SK-MEL-5 (cell line): ENCODE data around the gene SNX32. TPM values are rescaled to one million over a fixed set of nuclear protein-coding genes. Genes with fewer than 3 reads are reported as not detected.

Experiments used
- DNase-seq: peaks from one replicate; pipeline ENCODE4 v3.0.0-alpha.2; 2016; ENCODE audit warnings: low read depth, low spot score
- in situ Hi-C: cut with HindIII; loops from 2 replicates; pipeline ENCODE4 v1.10.0; 2016; ENCODE audit warnings: low sequenced_read_pairs, high pct_unique_total_duplicates, low pct_unique_long_range_greater_than_20kb
- polyA plus RNA-seq, 2 experiments: library from polyadenylated mRNA; depleted of rRNA; stranded (reverse); fragments of >200 nt; gene quantifications; 2 replicates each; pipeline ENCODE4 v1.2.3, GENCODE V29; 2015
- total RNA-seq: library from RNA; depleted of rRNA; stranded (reverse); fragments of >200 nt; shearing (Covaris generic); gene quantifications from 2 replicates; pipeline ENCODE4 v1.2.3, GENCODE V29; 2014; rRNA removed

Gene SNX32
- total RNA-seq, result 0.08 and 0.18 TPM in 2 replicates
- 0.10 and 0.18 TPM in 2 replicates for polyA plus RNA-seq (2015; cell fraction: cytosol; rRNA removed)
- polyA plus RNA-seq (2015; cell fraction: nucleus; rRNA removed), result 2.5 and 2.7 TPM in 2 replicates

- DNase-seq, result peak; percentile 86
- in situ Hi-C loops, result no loop called here
Observed at GRCh38 chr11:65833297-65834030, at the start of gene SNX32. Gene SNX32, plus strand, starts transcription at chr11:65833963. Its CDS starts 103 bp downstream, at chr11:65834066.

GRCh38 chr11:65785319-65786007, 48.3 kb upstream of the SNX32 start:
- in situ Hi-C loops, result no loop called here
- DNase-seq, result no peak

GRCh38 chr11:65786008-65786785, 47.6 kb upstream of the SNX32 start:
- no peak for DNase-seq
- in situ Hi-C loops, result no loop called here

GRCh38 chr11:65786786-65787636, 46.8 kb upstream of the SNX32 start, which contains the start of gene OVOL1:
Gene OVOL1, plus strand, starts transcription at chr11:65787063. Its CDS starts 311 bp downstream, at chr11:65787374.
- no peak for DNase-seq
- in situ Hi-C loops, result no loop called here

GRCh38 chr11:65787649-65788622, 45.8 kb upstream of the SNX32 start:
- in situ Hi-C loops, result no loop called here
- DNase-seq, result no peak

GRCh38 chr11:65788821-65789220, 44.9 kb upstream of the SNX32 start:
- DNase-seq, result no peak
- in situ Hi-C loops, result no loop called here

GRCh38 chr11:65789230-65790103, 44.3 kb upstream of the SNX32 start:
- DNase-seq, result no peak
- in situ Hi-C loops, result no loop called here

- in situ Hi-C loops, result no loop called here
- DNase-seq, result no peak
Observed at GRCh38 chr11:65790104-65790901, 43.5 kb upstream of the SNX32 start.

GRCh38 chr11:65790902-65791650, 42.7 kb upstream of the SNX32 start:
- no peak for DNase-seq
- in situ Hi-C loops, result no loop called here

- DNase-seq, result no peak
- in situ Hi-C loops, result no loop called here
Observed at GRCh38 chr11:65791719-65792213, 42.0 kb upstream of the SNX32 start.

- no peak for DNase-seq
- in situ Hi-C loops, result no loop called here
Observed at GRCh38 chr11:65792456-65792855, 41.3 kb upstream of the SNX32 start.

- no peak for DNase-seq
- in situ Hi-C loops, result no loop called here
Observed at GRCh38 chr11:65793144-65793581, 40.6 kb upstream of the SNX32 start.

- in situ Hi-C loops, result no loop called here
- DNase-seq, result no peak
Observed at GRCh38 chr11:65793625-65794400, 40.0 kb upstream of the SNX32 start.
